HepG2 (cell line): ENCODE results near the gene COPS7A. TPM values are rescaled to one million over a fixed set of nuclear protein-coding genes. Genes with fewer than 3 reads are reported as not detected.

Experiments
- ARID5B ChIP-seq: IDR thresholded peaks from 2 replicates; pipeline ENCODE4 v1.4.0; 2020; ENCODE audit warnings: mild to moderate bottlenecking, missing genetic modification reagents
- ATF7 ChIP-seq, 2 experiments: fragments of 450-650 bp in 1 of 2; sonication (generic) in 1 of 2; formaldehyde crosslinking in 1 of 2; IDR thresholded peaks; 2 replicates each; pipeline versions ENCODE4 v1.4.0 to v1.6.1; 2016 to 2020; ENCODE audit warnings: antibody characterized with exemption in 1 of 2, mild to moderate bottlenecking in 1 of 2, missing genetic modification reagents in 1 of 2
- ESRRA ChIP-seq: sonication (generic); formaldehyde crosslinking; IDR thresholded peaks from 2 replicates; pipeline ENCODE4 v1.5.1; 2020; ENCODE audit warnings: mild to moderate bottlenecking, low read depth, missing genetic modification reagents
- HNF4G ChIP-seq, 2 experiments: sonication (generic) in 1 of 2; formaldehyde crosslinking in 1 of 2; IDR thresholded peaks; 2 replicates each; pipeline versions ENCODE4 v1.4.0 to v1.6.1; 2011 to 2020; ENCODE audit warnings: borderline replicate concordance in 2 of 2, low read depth in 2 of 2, mild to moderate bottlenecking in 2 of 2, low read length in 1 of 2, missing genetic modification reagents in 1 of 2, moderate library complexity in 1 of 2
- POLR2A ChIP-seq, 2 experiments: IDR thresholded peaks; 2 replicates each; pipeline ENCODE4 v1.6.1; 2011; ENCODE audit warnings: low read depth in 2 of 2, low read length in 2 of 2, mild to moderate bottlenecking in 1 of 2, moderate library complexity in 1 of 2; ENCODE audit not compliant: insufficient read depth in 1 of 2
- RFXAP ChIP-seq: sonication (generic); formaldehyde crosslinking; IDR thresholded peaks from 2 replicates; pipeline ENCODE4 v1.4.0; 2020; ENCODE audit warnings: missing genetic modification reagents, borderline replicate concordance
- SCMH1 ChIP-seq: sonication (generic); formaldehyde crosslinking; IDR thresholded peaks from 2 replicates; pipeline ENCODE4 v1.9.0; 2021; ENCODE audit warnings: missing genetic modification reagents, mild to moderate bottlenecking, borderline replicate concordance
- ZNF180 ChIP-seq: sonication (generic); formaldehyde crosslinking; IDR thresholded peaks from 2 replicates; pipeline ENCODE4 v1.4.0; 2020; ENCODE audit warnings: low read depth, missing genetic modification reagents, borderline replicate concordance
- ZNF614 ChIP-seq: IDR thresholded peaks from 2 replicates; pipeline ENCODE4 v1.6.1; 2018; ENCODE audit warnings: missing biosample characterization, missing genetic modification reagents, inconsistent platforms, borderline replicate concordance
- ZNF7 ChIP-seq: IDR thresholded peaks from 2 replicates; pipeline ENCODE4 v1.6.1; 2016; ENCODE audit warnings: missing biosample characterization, missing genetic modification reagents
- ZNF720 ChIP-seq: sonication (generic); formaldehyde crosslinking; IDR thresholded peaks from 2 replicates; pipeline ENCODE4 v1.4.0; 2020; ENCODE audit warnings: missing genetic modification reagents
- ZSCAN29 ChIP-seq: sonication (generic); formaldehyde crosslinking; conservative IDR thresholded peaks from 2 replicates; pipeline ENCODE4 v1.4.0; 2020; ENCODE audit warnings: mild to moderate bottlenecking, missing genetic modification reagents
- ZSCAN31 ChIP-seq: sonication (generic); formaldehyde crosslinking; IDR thresholded peaks from 2 replicates; pipeline ENCODE4 v1.5.0; 2020; ENCODE audit warnings: low read depth, mild to moderate bottlenecking, missing genetic modification reagents
- polyA plus RNA-seq, 8 experiments: library from polyadenylated mRNA; depleted of rRNA in 3 of 8; stranded (reverse) in 7 of 8; unstranded in 1 of 8; fragments of >200 nt; fragmentation: Illumina TruSeq in 4 of 8; extraction: Trizol in 4 of 8; gene quantifications; 2 replicates each; pipeline versions ENCODE4 v1.2.1 to v1.2.3, GENCODE V29; 2011 to 2016; ENCODE audit warnings: low read depth in 4 of 8, missing spikeins in 1 of 8, mixed read lengths in 1 of 8; ENCODE audit not compliant: insufficient read depth in 1 of 8
- total RNA-seq, 5 experiments: library from RNA; depleted of rRNA; stranded (reverse); fragments of >200 nt; fragmentation: Illumina TruSeq; extraction: Trizol; gene quantifications; 2 replicates each; pipeline ENCODE4 v1.2.3, GENCODE V29; 2016; ENCODE audit warnings: low read depth in 1 of 5
- TF ChIP-seq, protein P1 (sequence below): sonication (generic); formaldehyde crosslinking; IDR thresholded peaks from 2 replicates; pipeline ENCODE4 v1.4.0; 2020; ENCODE audit warnings: missing genetic modification reagents
- TF ChIP-seq, protein P2 (sequence below): sonication (generic); formaldehyde crosslinking; IDR thresholded peaks from 2 replicates; pipeline ENCODE4 v1.4.0; 2020; ENCODE audit warnings: missing genetic modification reagents
- TF ChIP-seq, protein P3 (sequence below): IDR thresholded peaks from 2 replicates; pipeline ENCODE4 v1.6.1; 2018; ENCODE audit warnings: missing genetic modification reagents, mild to moderate bottlenecking, missing compliant biosample characterization

Gene COPS7A
- total and polyA plus RNA-seq, 2 of the 13 experiments (the other 11 are each of a cell fraction or from before 2014, with no cell fraction given): 40.0 to 73.6 TPM

- TF ChIP-seq, protein P1, sequence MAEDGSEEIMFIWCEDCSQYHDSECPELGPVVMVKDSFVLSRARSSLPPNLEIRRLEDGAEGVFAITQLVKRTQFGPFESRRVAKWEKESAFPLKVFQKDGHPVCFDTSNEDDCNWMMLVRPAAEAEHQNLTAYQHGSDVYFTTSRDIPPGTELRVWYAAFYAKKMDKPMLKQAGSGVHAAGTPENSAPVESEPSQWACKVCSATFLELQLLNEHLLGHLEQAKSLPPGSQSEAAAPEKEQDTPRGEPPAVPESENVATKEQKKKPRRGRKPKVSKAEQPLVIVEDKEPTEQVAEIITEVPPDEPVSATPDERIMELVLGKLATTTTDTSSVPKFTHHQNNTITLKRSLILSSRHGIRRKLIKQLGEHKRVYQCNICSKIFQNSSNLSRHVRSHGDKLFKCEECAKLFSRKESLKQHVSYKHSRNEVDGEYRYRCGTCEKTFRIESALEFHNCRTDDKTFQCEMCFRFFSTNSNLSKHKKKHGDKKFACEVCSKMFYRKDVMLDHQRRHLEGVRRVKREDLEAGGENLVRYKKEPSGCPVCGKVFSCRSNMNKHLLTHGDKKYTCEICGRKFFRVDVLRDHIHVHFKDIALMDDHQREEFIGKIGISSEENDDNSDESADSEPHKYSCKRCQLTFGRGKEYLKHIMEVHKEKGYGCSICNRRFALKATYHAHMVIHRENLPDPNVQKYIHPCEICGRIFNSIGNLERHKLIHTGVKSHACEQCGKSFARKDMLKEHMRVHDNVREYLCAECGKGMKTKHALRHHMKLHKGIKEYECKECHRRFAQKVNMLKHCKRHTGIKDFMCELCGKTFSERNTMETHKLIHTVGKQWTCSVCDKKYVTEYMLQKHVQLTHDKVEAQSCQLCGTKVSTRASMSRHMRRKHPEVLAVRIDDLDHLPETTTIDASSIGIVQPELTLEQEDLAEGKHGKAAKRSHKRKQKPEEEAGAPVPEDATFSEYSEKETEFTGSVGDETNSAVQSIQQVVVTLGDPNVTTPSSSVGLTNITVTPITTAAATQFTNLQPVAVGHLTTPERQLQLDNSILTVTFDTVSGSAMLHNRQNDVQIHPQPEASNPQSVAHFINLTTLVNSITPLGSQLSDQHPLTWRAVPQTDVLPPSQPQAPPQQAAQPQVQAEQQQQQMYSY (CRISPR knock-in tag): no peak
- TF ChIP-seq ATF7 (IDR thresholded peaks at IDR 0.05) (no peak), ATF7 (CRISPR knock-in tag; IDR thresholded peaks at IDR 0.05) (no peak), SCMH1 (CRISPR knock-in tag) (no peak), ZNF720 (CRISPR knock-in tag) (no peak), HNF4G (IDR thresholded peaks at IDR 0.05; ENCODE audit: borderline replicate concordance, low read depth, low read length) (peak; percentile 77), HNF4G (CRISPR knock-in tag; IDR thresholded peaks at IDR 0.05; ENCODE audit: borderline replicate concordance, low read depth) (no peak), ZSCAN31 (CRISPR knock-in tag) (peak; percentile 49; the same call in 1 of the 2 replicates), RFXAP (no peak), ESRRA (0 out of 2 replicates have a peak, but pooled peaks have one; percentile 7), POLR2A (IDR thresholded peaks at IDR 0.05; ENCODE audit: insufficient read depth in 1 of 2, low read depth in 2 of 2, low read length in 2 of 2) (no peak), ZSCAN29 (CRISPR knock-in tag) (0 out of 2 replicates have a peak, but pooled peaks have one; percentile 66), ARID5B (CRISPR knock-in tag) (0 out of 2 replicates have a peak, but pooled peaks have one; percentile 2), ZNF614 (CRISPR knock-in tag) (no peak), ZNF180 (CRISPR knock-in tag) (no peak), ZNF7 (CRISPR knock-in tag) (no peak)
- TF ChIP-seq, protein P2, sequence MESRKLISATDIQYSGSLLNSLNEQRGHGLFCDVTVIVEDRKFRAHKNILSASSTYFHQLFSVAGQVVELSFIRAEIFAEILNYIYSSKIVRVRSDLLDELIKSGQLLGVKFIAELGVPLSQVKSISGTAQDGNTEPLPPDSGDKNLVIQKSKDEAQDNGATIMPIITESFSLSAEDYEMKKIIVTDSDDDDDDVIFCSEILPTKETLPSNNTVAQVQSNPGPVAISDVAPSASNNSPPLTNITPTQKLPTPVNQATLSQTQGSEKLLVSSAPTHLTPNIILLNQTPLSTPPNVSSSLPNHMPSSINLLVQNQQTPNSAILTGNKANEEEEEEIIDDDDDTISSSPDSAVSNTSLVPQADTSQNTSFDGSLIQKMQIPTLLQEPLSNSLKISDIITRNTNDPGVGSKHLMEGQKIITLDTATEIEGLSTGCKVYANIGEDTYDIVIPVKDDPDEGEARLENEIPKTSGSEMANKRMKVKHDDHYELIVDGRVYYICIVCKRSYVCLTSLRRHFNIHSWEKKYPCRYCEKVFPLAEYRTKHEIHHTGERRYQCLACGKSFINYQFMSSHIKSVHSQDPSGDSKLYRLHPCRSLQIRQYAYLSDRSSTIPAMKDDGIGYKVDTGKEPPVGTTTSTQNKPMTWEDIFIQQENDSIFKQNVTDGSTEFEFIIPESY (CRISPR knock-in tag): 0 out of 2 replicates have a peak, but pooled peaks have one; percentile 6
- TF ChIP-seq, protein P3, sequence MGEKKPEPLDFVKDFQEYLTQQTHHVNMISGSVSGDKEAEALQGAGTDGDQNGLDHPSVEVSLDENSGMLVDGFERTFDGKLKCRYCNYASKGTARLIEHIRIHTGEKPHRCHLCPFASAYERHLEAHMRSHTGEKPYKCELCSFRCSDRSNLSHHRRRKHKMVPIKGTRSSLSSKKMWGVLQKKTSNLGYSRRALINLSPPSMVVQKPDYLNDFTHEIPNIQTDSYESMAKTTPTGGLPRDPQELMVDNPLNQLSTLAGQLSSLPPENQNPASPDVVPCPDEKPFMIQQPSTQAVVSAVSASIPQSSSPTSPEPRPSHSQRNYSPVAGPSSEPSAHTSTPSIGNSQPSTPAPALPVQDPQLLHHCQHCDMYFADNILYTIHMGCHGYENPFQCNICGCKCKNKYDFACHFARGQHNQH (CRISPR knock-in tag): no peak
Measured at GRCh38 chr12:6753772-6754356, 30.0 kb downstream of the COPS7A start (continued).
